Kidney epithelial cell (primary cell): ENCODE results near the gene COX14. TPM values are rescaled to one million over a fixed set of nuclear protein-coding genes. Genes with fewer than 3 reads are reported as not detected.

Experiments used
- DNase-seq: peaks from one replicate; pipeline ENCODE4 v3.0.0-alpha.2; 2010; ENCODE audit warnings: low read depth
- H3K27me3 ChIP-seq: 2 replicates; pipeline ENCODE4 v1.6.0; 2011; ENCODE audit warnings: low read length; ENCODE audit not compliant: control insufficient read depth, insufficient read depth
- H3K36me3 ChIP-seq: 2 replicates; pipeline ENCODE4 v1.5.1; 2011; ENCODE audit warnings: low read length; ENCODE audit not compliant: control insufficient read depth, insufficient read depth
- H3K4me3 ChIP-seq: 2 replicates; pipeline ENCODE4 v1.5.1; 2011; ENCODE audit warnings: low read depth, mild to moderate bottlenecking, control low read depth, low read length
- CTCF ChIP-seq: IDR thresholded peaks from 2 replicates; pipeline ENCODE4 v1.5.1; 2011; ENCODE audit warnings: mild to moderate bottlenecking, moderate library complexity, low read length, control low read depth, inconsistent platforms; ENCODE audit not compliant: insufficient read depth, poor library complexity, severe bottlenecking
- total RNA-seq: library from RNA; depleted of rRNA; stranded (reverse); fragments of >200 nt; gene quantifications from 2 replicates; pipeline ENCODE4 v1.2.3, GENCODE V29; 2015

COX14 gene
- total RNA-seq, 1 donor from 2014 or later: 35.5 TPM

GRCh38 chr12:50097952-50098351 is 14.1 kb upstream of the COX14 start:
- Histone ChIP-seq H3K36me3 (peaks cover 3% of the 10 kb centered on the region), H3K4me3 (no peak overlapping the region), H3K27me3 (no peaks in the 10 kb centered on the region)
- no peak for DNase-seq
- no peak for TF ChIP-seq CTCF

GRCh38 chr12:50099302-50100008 is 12.6 kb upstream of the COX14 start:
- peaks cover 3% of the 10 kb centered on the region for H3K36me3 ChIP-seq

GRCh38 chr12:50100561-50100960 is 11.5 kb upstream of the COX14 start:
- Histone ChIP-seq H3K4me3 (no peak overlapping the region), H3K36me3 (peaks cover 3% of the 10 kb centered on the region), H3K27me3 (peaks cover 3% of the 10 kb centered on the region)
- TF ChIP-seq CTCF: no peak
- DNase-seq: no peak

More at GRCh38 chr12:50099302-50100008, 12.6 kb upstream of the COX14 start:
- Histone ChIP-seq H3K27me3 (peaks cover under 1% of the 10 kb centered on the region), H3K4me3 (no peak overlapping the region)
- no peak for TF ChIP-seq CTCF
- no peak for DNase-seq

- H3K4me3 ChIP-seq: no peak overlapping the region
- peak; percentile 46 for TF ChIP-seq CTCF
- H3K27me3 ChIP-seq: peaks cover 3% of the 10 kb centered on the region
- no peak for DNase-seq
- peaks cover 3% of the 10 kb centered on the region for H3K36me3 ChIP-seq
Measured at GRCh38 chr12:50101663-50102062, 10.4 kb upstream of the COX14 start.

GRCh38 chr12:50102131-50102531 is 9.9 kb upstream of the COX14 start:
- H3K4me3 ChIP-seq: no peak overlapping the region
- no peak for TF ChIP-seq CTCF
- DNase-seq: no peak
- peaks cover 3% of the 10 kb centered on the region for H3K27me3 ChIP-seq
- H3K36me3 ChIP-seq: peaks cover 3% of the 10 kb centered on the region

- peaks cover 3% of the 10 kb centered on the region for H3K36me3 ChIP-seq
- DNase-seq: no peak
- no peak for TF ChIP-seq CTCF
- no peak overlapping the region for H3K4me3 ChIP-seq
- peaks cover 3% of the 10 kb centered on the region for H3K27me3 ChIP-seq
Measured at GRCh38 chr12:50102646-50103309, 9.3 kb upstream of the COX14 start.
